HUDEP-2 (cell line): ENCODE measurements around the gene ANKRD2.
"Not testable (repeated sequence)": the region's sequence is repeated elsewhere in the genome, so short reads cannot be mapped to it uniquely, and the experiment has no call there.

Experiments used
- DNase-seq, 76 experiments: peaks; one replicate each; lab custom pipeline; 2025; ENCODE audit not compliant: unreplicated experiment in 76 of 76; lab: John Stamatoyannopoulos, UW

Gene ANKRD2

DNA sequence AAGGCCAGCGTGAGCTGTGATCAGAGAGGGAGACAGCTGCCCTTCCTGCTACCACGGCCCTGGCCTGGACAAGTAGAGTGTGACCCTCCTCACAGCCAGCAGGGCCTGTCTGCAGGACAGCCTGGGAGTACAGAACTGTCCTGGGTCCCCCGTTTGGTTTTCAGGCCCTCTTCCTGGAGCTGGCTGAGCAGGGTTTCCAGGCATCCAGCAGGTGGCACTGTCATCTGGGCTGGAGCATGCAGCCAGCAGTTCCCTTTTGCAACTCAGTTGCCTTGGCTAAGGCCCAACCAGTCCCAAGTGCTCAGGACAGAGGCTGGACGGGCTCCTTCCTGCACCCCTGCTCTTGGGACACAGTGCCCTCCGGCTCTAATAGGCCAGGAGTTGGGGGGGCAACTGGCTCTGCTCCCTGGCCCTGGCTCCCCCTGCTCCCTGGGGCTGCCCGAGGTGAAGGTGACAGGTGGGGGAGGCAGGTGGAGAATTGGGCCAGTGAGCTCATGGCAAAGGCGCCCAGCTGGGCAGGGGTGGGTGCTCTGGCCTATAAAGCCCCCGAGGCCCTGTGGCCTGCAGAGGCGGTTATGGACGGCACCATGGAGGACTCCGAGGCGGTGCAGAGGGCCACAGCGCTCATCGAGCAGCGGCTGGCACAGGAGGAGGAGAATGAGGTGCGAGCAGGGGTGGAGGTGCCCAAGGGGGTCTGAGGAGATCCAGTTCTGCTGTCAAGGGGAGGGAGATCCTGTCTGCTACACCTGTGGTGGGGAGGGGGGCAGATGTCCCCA, at the start of gene ANKRD2:
Gene ANKRD2, plus strand, starts transcription at position 566 of the 776 bp plus-strand sequence. Its CDS starts 10 bp downstream, at position 576.
- DNase-seq: peak in 72 of 76 experiments; percentile 13 to 84 (median 68)

- DNase-seq: no peak
Observed at GRCh38 chr10:97522937-97523336, 49.6 kb upstream of the ANKRD2 start.

DNA sequence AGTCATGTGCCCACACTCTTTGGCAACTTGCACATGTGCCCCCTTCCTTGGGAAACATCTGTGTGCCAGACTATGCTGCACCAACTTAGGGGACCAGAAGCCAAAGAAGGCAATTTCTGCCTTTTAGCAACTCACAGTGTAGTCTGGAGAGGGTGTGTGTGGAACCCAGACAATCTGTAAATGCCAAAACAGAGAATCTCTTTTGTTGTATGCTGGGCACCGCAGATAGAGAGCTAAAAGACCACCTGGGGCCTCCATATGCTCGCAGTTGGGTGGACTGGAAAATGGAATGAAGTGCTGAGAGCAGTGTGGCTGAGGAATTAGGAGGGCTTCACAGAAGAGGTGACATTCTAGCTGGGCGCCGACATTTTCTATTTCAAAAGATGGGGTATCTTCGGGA, 47.5 kb upstream of the ANKRD2 start:
- no peak for DNase-seq

GRCh38 chr10:97525683-97526110, 46.9 kb upstream of the ANKRD2 start:
- no peak for DNase-seq

- not testable (repeated sequence) for DNase-seq
Observed at GRCh38 chr10:97528876-97529275, 43.7 kb upstream of the ANKRD2 start.

GRCh38 chr10:97529685-97530465, 42.7 kb upstream of the ANKRD2 start:
- DNase-seq: no peak

DNA sequence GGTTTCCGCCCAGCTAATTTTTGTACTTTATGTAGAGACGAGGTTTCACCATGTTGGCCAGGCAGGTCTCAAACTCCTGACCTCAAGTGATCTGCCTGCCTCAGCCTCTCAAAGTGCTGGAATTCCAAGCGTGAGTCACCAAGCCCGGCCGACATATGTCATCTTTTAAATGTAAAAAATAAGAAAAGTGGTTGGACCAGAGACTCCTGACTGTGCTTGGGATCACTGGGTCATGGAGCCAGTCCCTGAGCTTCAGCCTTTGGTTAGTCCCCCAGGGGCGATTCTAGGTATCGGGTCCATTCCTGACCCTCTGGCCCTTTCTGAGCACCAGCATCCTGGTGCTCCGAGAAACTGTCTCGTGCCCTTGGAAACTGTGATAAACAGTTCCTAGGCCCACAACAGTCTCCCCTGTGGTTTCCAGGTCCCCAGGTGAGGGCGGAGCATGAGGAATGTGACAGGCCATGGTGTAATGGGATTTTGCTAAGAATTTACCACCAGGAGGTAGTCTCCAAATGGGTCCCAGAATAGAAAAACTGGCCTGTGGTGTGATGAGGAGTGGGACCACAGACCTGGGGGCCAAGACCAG, 41.1 kb upstream of the ANKRD2 start:
- DNase-seq: no peak

GRCh38 chr10:97532935-97533671, 39.5 kb upstream of the ANKRD2 start:
- DNase-seq: no peak

- DNase-seq: no peak
Observed at GRCh38 chr10:97533888-97534287, 38.7 kb upstream of the ANKRD2 start.

GRCh38 chr10:97534746-97535367, 37.7 kb upstream of the ANKRD2 start:
- DNase-seq: peak in 13 of 76 experiments; percentile 1 to 38 (median 18)

DNA sequence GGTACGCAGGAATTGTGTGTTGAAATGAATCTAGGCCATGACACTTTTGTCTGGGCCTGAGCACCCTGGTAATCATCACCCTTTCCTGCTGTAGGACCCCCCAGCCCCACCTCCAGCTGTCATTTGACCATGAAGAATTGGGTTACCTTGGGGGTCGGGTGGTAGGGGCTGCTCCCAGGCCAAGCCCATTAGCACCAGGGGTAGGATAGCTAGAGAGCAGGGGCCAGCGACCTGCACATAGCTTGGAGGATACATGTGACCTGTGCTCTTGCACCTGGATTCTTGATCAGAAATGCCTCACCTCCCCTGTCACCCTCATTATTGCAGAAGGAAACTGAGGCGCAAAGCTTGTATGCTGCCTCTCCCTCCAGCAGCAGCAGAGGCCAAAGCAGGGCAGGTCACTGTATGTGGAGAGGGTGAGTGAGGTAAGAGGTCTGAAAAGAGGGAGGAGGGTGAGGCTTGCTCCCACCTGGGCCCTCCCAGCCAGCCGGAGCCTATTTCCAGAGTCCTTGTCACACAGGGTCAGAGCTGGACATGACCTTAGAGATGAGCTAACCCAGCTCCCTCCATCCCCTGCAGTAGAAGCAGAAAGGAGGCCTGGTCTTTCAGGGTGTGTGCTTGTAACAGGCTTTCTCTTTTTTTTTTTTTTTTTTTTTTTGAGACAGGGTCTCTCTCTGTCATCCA, 35.3 kb upstream of the ANKRD2 start:
- DNase-seq: no peak

DNA sequence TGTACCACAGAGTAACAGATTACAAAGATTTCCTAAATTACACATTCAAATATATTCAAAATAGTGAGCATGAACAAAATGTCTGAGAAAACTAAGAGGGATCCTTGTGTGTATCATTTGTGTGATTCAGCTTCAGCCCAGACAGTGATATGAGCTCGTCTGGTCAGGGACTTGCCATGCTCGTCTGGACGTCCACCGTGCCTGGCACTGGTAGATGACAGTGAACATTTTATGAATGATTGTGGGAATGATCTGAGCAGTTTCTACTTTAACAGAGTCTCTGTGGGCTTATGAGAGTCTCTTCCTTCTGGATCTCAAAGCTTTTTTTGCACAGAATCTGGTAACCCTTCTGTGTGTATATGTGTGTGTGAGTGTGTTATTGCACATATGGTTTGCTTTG, 34.2 kb upstream of the ANKRD2 start:
- no peak for DNase-seq

DNA sequence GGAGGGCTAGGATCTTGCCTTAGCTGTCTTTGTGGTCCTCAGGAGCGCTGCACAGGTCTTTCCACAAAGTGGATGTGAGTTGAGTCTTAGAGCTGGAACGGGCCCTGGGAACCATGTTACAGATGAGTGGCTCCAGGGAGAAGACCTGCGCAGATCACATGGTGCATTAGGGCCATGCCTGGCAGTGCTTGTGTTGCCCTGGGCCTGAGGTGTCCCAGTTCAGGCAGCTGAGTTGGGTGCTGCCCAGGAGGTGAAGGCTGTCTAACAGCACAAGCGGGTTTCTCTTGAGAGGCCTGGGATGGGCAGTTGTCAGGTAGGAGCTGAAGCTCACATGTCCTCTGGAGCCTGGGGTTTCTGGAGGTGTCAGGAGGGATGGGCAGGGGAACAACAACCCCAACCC, 33.7 kb upstream of the ANKRD2 start:
- DNase-seq: no peak

DNA sequence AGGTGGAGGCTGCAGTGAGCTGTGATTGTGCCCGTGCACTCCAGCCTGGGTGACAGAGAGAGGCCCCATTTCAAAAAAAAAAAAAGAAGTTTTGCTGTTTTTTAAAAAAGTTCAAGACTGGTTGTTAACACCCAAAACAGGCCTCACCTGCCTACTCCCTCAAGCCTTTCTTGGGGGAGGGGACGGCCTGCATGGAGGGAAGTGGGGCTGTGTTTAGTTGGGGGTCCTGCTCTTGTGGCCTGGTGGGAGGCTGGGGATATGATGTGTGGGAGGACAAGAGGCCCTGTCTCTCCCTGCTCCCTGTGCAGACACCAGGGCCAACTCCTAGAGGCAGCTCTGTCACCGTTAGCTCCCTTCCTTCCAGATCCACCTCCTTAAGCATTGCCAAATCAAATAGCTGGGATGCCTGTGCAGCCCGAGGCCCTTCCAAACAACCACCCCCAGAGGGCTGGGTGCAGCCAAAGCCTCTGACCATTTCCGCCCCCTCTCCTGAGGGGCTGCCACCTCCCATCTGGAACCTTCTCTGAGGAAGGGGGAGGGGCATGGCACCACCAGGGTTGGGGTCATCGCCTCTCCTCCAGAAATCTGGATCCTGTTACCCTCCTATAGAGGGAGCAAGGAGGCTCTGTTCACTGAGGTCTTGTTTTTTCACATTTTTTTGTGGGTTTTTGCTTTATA, 32.9 kb upstream of the ANKRD2 start:
- DNase-seq: no peak

GRCh38 chr10:97540669-97541500, 31.7 kb upstream of the ANKRD2 start:
- peak in 1 of 76 experiments; percentile 12 for DNase-seq

DNA sequence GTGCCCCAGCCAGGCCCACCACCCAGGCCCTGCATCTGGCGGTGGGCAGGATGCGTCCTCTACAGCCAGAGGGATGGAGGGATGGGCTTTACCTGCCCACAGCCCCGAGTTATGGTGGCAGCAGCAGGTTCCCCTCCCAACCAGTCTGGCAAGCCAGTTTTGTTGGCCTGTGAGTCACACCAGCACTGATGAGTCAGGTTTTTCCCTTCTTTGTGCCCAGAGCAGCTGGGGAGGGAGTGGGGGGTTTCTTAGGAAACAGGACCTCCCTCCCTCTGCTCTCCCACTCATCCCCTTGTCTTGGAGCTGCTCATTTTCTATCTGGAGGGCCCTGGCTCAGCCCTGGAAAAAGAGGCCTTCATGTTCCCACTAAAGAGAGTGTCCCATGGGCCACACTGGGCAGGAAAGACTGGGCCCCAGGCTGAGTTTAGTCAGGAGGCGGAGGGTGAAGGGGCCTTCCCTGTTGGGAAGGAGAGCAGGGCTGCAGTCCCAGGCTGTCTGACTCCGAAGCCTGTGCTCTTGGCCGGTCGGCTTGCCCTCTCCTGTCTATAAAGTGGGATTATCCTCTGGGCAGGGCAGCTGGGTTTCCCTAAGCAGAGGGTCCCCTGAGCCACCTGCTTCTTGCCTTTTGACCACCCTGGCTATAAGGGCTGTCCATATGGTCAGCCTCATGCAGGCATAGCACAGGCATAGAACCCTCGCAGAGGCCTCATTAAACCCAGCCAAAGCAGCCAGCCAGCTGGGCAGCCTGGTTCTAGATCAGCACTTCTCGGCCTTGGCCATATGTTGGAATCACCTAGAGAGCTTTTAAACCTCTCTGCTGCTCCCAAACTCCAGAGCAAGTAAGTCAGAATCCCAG, 30.2 kb upstream of the ANKRD2 start:
- DNase-seq: peak in 14 of 76 experiments; percentile 5 to 42 (median 14)

DNA sequence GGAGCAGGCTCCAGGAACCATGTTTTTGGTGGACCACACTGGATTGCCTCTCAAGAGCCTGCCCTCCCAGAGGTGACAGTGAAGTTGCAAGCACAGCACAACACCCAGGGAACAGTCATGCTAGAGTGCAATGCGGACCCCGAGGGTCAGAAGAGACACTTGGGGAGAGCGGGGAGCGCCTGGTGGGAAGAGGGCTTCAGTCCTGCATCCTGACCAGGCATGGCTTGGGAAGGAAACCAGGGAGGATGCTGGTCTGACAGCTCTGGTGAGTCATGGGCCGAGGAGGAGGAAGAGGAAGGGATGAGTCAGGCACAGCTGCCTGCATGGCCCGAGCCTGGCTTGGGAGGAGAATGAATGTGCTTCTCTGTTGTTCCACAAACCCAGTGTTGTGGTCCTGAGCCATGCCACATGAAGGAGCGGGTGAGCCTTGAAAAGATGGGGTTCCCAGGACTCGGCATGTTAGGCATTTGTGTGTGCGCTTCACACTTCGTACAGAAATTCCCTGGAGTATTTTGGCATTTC, 29.5 kb upstream of the ANKRD2 start:
- peak in 29 of 76 experiments; percentile 4 to 56 (median 24) for DNase-seq
